ENCODE results near the gene C2CD2.

- no peak for TF ChIP-seq POLR2AphosphoS5 (IDR thresholded peaks at IDR 0.05)
- TF ChIP-seq CTCF (IDR thresholded peaks at IDR 0.05), result no peak
These were observed 68.3 kb downstream of the C2CD2 start for GRCh38 chr21:41885341-41886024.

Data from transverse colon (tissue), 4 donors.